CD8-positive, alpha-beta memory T cell (primary cell): Measurements from ENCODE around the gene BRD7. TPM values are rescaled to one million over a fixed set of nuclear protein-coding genes. Genes with fewer than 3 reads are reported as not detected.
A peak's percentile ranks its signal among the peaks of the same experiment; 100 is the strongest.

Experiments used
- CTCF ChIA-PET: fragments of 350-600 bp; sonication (Branson Sonifier 250); formaldehyde crosslinking; loops from one replicate; lab custom pipeline; 2021; ENCODE audit warnings: antibody characterized with exemption; lab: Charles Lee
- POLR2A ChIA-PET: fragments of 350-600 bp; sonication (Branson Sonifier 250); formaldehyde crosslinking; loops from one replicate; lab custom pipeline; 2021; ENCODE audit warnings: antibody characterized with exemption; lab: Charles Lee
- DNase-seq, 5 donors: peaks; one replicate each; pipeline versions ENCODE4 v3.0.0 to v3.0.0-alpha.2; 2020 to 2022; ENCODE audit warnings: mixed read lengths in 1 of 5
- H3K27ac ChIP-seq: one replicate; pipeline ENCODE4 v1.7.0; 2013; ENCODE audit warnings: low read depth, mild to moderate bottlenecking, low read length, moderate library complexity
- H3K27me3 ChIP-seq: 2 replicates; pipeline ENCODE4 v1.7.0; 2013; ENCODE audit warnings: low read length, mild to moderate bottlenecking; ENCODE audit not compliant: insufficient read depth, poor library complexity, severe bottlenecking
- H3K36me3 ChIP-seq: 2 replicates; pipeline ENCODE4 v1.7.0; 2013; ENCODE audit warnings: mild to moderate bottlenecking, low read length, moderate library complexity; ENCODE audit not compliant: insufficient read depth
- H3K4me1 ChIP-seq: 2 replicates; pipeline ENCODE4 v1.7.0; 2013; ENCODE audit warnings: mild to moderate bottlenecking, low read length, moderate library complexity; ENCODE audit not compliant: insufficient read depth
- H3K4me3 ChIP-seq: 2 replicates; pipeline ENCODE4 v1.7.0; 2013; ENCODE audit warnings: mild to moderate bottlenecking, low read length
- H3K9me3 ChIP-seq: 2 replicates; pipeline ENCODE4 v1.7.0; 2013; ENCODE audit warnings: mild to moderate bottlenecking, low read length
- H3K27ac Mint-ChIP-seq, 8 donors: one replicate each; pipeline ENCODE4 v1.8.0; 2020 to 2021; ENCODE audit warnings: mixed read lengths in 8 of 8, mild to moderate bottlenecking in 6 of 8, inconsistent platforms in 3 of 8, moderate library complexity in 3 of 8
- H3K27me3 Mint-ChIP-seq, 2 donors: one replicate each; pipeline ENCODE4 v1.8.0; 2020 to 2021; ENCODE audit warnings: mixed read lengths in 2 of 2, mild to moderate bottlenecking in 1 of 2, moderate library complexity in 1 of 2
- H3K36me3 Mint-ChIP-seq, 3 donors: one replicate each; pipeline ENCODE4 v1.8.0; 2020 to 2021; ENCODE audit warnings: mixed read lengths in 3 of 3, inconsistent platforms in 1 of 3, mild to moderate bottlenecking in 1 of 3
- H3K4me1 Mint-ChIP-seq, 3 donors: one replicate each; pipeline ENCODE4 v1.8.0; 2020 to 2021; ENCODE audit warnings: mixed read lengths in 3 of 3, inconsistent platforms in 1 of 3, mild to moderate bottlenecking in 1 of 3
- H3K4me3 Mint-ChIP-seq, 7 donors: one replicate each; pipeline ENCODE4 v1.8.0; 2020 to 2021; ENCODE audit warnings: mixed read lengths in 7 of 7, mild to moderate bottlenecking in 6 of 7, moderate library complexity in 4 of 7, inconsistent platforms in 2 of 7
- H3K9me3 Mint-ChIP-seq, 5 donors: one replicate each; pipeline ENCODE4 v1.8.0; 2020 to 2022; ENCODE audit warnings: mixed read lengths in 5 of 5, mild to moderate bottlenecking in 3 of 5, moderate library complexity in 2 of 5, inconsistent platforms in 1 of 5
- polyA plus RNA-seq: library from polyadenylated mRNA; unstranded; fragments of 300-500 nt; fragmentation: Illumina TruSeq; gene quantifications from one replicate; pipeline ENCODE4 v1.2.3, GENCODE V29; 2021
- total RNA-seq, 2 experiments: library from RNA; stranded (reverse); gene quantifications; one replicate each; pipeline ENCODE4 v1.2.3, GENCODE V29; 2021

The BRD7 gene
- total and polyA plus RNA-seq, 3 experiments from 2014 or later: 55.7 to 103 (median 101) TPM

DNA sequence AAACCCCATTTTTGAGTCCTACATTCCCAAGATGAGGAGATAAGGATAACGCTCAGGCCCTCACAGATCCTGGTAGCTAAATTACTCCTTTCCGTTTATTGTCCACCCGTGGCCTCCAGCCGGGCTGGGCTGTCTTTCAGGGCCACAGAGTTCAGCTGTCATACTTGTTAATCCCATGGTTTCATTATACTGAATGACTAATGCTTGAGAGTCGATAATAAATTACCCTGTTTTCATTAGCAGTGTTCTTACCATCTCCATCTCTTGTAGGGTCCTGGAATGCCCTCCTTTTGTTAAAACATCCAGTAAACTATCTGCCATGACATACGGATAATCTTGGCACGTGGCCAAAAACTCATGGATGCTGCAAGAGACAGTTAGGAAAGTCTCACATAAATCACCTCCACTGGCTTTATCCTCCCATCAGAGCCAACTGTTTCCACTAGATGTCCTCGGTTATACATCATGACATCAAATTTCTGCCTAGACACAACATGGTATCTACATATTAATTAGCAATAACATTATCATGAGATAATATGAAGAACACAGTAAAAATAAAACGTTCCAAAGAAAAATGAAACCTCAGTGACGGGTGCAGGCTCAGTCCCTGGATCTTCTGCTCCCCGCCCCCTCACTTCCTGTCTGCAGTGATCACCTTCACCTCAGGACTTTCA lies 45.3 kb downstream of the BRD7 start:
- Histone ChIP-seq H3K9me3 (no peaks in the 10 kb centered on the region), H3K27me3 (no peaks in the 10 kb centered on the region), H3K4me3 (no peak overlapping the region), H3K4me1 (peaks cover 22% of the 10 kb centered on the region), H3K36me3 (peaks cover 21% of the 10 kb centered on the region), H3K27ac (peak overlapping the region; percentile 13)
- Mint-ChIP-seq H3K9me3 (no peaks in the 10 kb centered on the region), H3K4me3 (peak overlapping the region in 1 of 7 donors; percentile 32), H3K36me3 (peaks cover 4 to 85% (median 14%) of the 10 kb centered on the region in 3 donors), H3K27me3 (no peaks in the 10 kb centered on the region), H3K4me1 (peaks cover 27 to 62% (median 45%) of the 10 kb centered on the region in 3 donors), H3K27ac (peak overlapping the region; percentile 61 to 94 (median 84))
- DNase-seq: peak in 1 of 5 donors; percentile 25
- POLR2A ChIA-PET: interaction anchor here (0.9 kb wide), 1 partner anchor 421 kb away, joined by 3 read pairs; no protein-coding TSS in a partner anchor
- CTCF ChIA-PET: interaction anchor here (0.8 to 1.9 kb wide), 4 partner anchors 31 to 342 kb away, joined by 3 to 7 read pairs (median 4); no protein-coding TSS in a partner anchor

DNA sequence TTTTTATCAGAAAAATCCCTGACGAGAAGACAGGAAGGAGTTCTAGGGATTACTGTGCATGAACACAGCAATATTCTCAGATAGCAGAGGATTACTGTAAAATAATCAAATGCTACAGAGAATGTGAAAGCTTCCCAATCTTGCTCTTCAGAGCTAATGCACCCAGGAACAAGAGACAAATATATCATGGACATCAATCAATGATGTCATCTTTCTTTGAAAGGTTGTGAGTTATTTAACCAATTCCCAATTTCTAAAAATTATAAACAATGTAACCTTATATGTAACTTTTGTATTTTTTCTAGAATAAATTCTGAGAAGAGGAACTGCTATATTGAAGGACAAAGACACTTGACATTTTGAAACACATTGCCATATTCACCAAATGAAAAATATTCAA lies 46.5 kb downstream of the BRD7 start:
- H3K36me3 Mint-ChIP-seq: peaks cover 4 to 86% (median 19%) of the 10 kb centered on the region in 3 donors
- POLR2A ChIA-PET: no interaction called here
- H3K27ac ChIP-seq: no peak overlapping the region

DNA sequence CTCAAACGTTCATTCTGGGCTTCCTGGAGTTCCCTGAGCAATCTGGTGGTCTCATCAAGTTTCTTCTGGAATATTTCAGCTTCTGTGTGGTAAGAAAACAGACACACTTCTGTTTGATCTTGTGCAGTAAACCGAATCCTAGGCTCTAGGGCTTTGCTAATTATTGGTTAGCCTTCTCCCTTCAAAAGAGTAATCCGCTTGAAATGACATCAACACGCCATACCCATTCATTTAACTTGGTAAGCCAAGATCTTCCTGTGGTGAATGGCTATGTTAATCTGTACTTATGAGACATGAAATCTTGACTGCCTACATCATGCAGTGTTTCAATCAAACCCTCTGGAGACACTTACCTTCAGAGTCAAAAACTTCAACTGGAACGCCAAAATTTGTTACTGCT lies 48.5 kb downstream of the BRD7 start:
- Mint-ChIP-seq H3K9me3 (no peaks in the 10 kb centered on the region), H3K36me3 (peaks cover 4 to 91% (median 26%) of the 10 kb centered on the region in 3 donors), H3K27me3 (no peaks in the 10 kb centered on the region), H3K27ac (peak overlapping the region in 5 of 8 donors; percentile 17 to 70 (median 46)), H3K4me3 (no peak overlapping the region), H3K4me1 (peaks cover 15 to 45% (median 33%) of the 10 kb centered on the region in 3 donors)
- peaks cover 47% of the 10 kb centered on the region for H3K36me3 ChIP-seq
- H3K4me3 ChIP-seq: no peak overlapping the region
- DNase-seq: no peak
- POLR2A ChIA-PET: no interaction called here
- no peak overlapping the region for H3K27ac ChIP-seq
- CTCF ChIA-PET: no interaction called here
- H3K9me3 ChIP-seq: no peaks in the 10 kb centered on the region
- no peaks in the 10 kb centered on the region for H3K27me3 ChIP-seq
- H3K4me1 ChIP-seq: peaks cover 4% of the 10 kb centered on the region

More for the DNA sequence above, 46.5 kb downstream of the BRD7 start:
- Mint-ChIP-seq H3K4me3 (no peak overlapping the region), H3K27ac (peak overlapping the region in 1 of 8 donors; percentile 3), H3K9me3 (no peaks in the 10 kb centered on the region), H3K4me1 (peaks cover 21 to 58% (median 38%) of the 10 kb centered on the region in 3 donors), H3K27me3 (no peaks in the 10 kb centered on the region)
- no peak overlapping the region for H3K4me3 ChIP-seq
- CTCF ChIA-PET: interaction anchor here (0.8 to 1.9 kb wide), 5 partner anchors 32 to 484 kb away, joined by 3 to 7 read pairs (median 5); no protein-coding TSS in a partner anchor
- H3K36me3 ChIP-seq: peaks cover 28% of the 10 kb centered on the region
- no peak for DNase-seq
- peaks cover 10% of the 10 kb centered on the region for H3K4me1 ChIP-seq
- no peaks in the 10 kb centered on the region for H3K27me3 ChIP-seq
- no peaks in the 10 kb centered on the region for H3K9me3 ChIP-seq

DNA sequence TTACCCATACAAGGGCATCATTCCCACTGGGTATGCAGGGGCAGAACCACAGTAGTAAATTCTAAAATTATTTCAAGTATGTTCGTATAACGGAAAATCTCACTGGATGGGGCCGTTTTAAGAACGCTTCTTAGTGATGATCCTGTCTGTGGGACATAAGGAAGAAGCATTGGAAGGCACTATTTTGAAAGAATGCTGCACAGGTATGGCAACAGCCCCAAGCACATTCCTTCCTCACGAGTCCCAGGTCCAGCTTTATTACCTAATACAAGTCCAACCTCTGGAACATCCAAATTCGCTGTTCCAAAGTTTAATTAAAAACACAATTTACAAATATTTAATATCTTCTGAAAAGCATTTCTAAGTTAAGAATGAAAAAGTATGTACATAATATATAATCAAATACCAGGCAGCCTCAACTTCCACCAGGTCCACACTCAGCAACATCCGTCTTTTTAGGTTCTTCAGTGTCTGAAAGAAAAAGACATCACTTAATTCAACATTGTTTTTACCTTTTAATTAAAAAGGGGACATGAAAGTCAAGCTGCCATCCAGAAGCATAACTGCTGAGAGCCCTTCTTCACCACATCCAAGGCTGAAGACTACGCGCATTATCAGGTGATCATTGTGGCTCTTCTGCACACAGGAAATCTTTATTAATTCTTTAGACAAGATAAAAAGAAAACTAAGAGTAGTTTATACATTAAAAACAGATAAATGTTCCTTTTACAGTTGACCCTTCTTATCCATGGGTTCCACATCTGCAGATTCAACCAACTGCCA lies 49.8 kb downstream of the BRD7 start:
- H3K9me3 ChIP-seq: no peaks in the 10 kb centered on the region
- H3K27ac ChIP-seq: no peak overlapping the region
- peaks cover 10 to 33% (median 26%) of the 10 kb centered on the region in 3 donors for H3K4me1 Mint-ChIP-seq
- H3K4me3 ChIP-seq: no peak overlapping the region
- DNase-seq: no peak
- ChIA-PET POLR2A (interaction anchor here (0.5 to 0.6 kb wide), 2 partner anchors 31 to 145 kb away, joined by 4 to 6 read pairs; no protein-coding TSS in a partner anchor), CTCF (interaction anchor here (1.3 to 2.1 kb wide), 3 partner anchors 8 to 487 kb away, joined by 3 to 5 read pairs (median 3); no protein-coding TSS in a partner anchor)
- H3K4me3 Mint-ChIP-seq: no peak overlapping the region
- H3K36me3 ChIP-seq: peaks cover 61% of the 10 kb centered on the region
- no peaks in the 10 kb centered on the region for H3K9me3 Mint-ChIP-seq
- H3K27me3 ChIP-seq: no peaks in the 10 kb centered on the region
- peaks cover 8 to 91% (median 23%) of the 10 kb centered on the region in 3 donors for H3K36me3 Mint-ChIP-seq
- H3K27ac Mint-ChIP-seq: peak overlapping the region; percentile 8 to 81 (median 66)
- no peaks in the 10 kb centered on the region for H3K27me3 Mint-ChIP-seq
- peaks cover 4% of the 10 kb centered on the region for H3K4me1 ChIP-seq

DNA sequence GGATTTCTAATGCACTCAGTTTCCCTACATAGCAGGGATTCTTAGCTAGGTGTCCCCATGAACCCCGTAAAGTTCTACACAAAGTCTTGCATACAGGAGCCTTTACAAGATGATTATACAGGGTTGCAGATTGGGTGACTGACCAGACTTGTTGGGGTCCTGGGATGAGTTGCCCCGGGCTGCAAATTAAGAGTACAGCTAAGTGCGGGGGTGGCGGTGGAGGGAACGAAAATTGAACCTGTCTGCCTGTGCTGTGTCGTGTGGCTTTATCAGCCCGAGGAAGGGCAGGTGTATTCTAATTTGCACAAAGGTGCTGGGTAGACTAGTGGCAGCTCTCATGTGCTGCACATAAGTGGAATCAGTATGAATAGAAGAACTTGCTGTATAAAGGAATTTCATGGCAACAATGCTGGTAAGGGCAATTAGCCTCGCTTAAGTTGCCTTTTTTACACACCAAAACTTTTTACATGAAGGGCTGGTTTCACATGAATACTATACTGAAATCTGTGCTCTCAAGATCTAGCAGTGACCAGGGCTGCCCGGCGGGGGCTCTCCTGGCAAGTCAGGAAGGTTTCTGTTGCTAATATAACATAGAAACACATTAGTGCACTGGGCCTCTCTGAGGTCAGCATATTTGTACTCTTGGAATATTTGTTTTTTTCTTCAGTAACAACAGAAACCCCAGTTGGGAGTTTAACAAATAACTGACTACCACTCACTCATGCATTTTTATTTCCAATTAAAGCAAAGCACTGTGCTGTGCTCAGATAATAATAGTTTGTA lies 51.7 kb downstream of the BRD7 start:
- POLR2A ChIA-PET: no interaction called here
- peaks cover 14% of the 10 kb centered on the region for H3K4me1 ChIP-seq
- Mint-ChIP-seq H3K36me3 (peaks cover 8 to 92% (median 30%) of the 10 kb centered on the region in 3 donors), H3K9me3 (no peaks in the 10 kb centered on the region), H3K27ac (peak overlapping the region; percentile 2 to 86 (median 28)), H3K27me3 (no peaks in the 10 kb centered on the region), H3K4me3 (no peak overlapping the region), H3K4me1 (peaks cover 16 to 37% (median 24%) of the 10 kb centered on the region in 3 donors)
- no peaks in the 10 kb centered on the region for H3K9me3 ChIP-seq
- peaks cover 70% of the 10 kb centered on the region for H3K36me3 ChIP-seq
- no peaks in the 10 kb centered on the region for H3K27me3 ChIP-seq
- no peak for DNase-seq
- CTCF ChIA-PET: interaction anchor here (1.6 to 2.1 kb wide), 2 partner anchors 10 to 35 kb away, joined by 4 to 5 read pairs; no protein-coding TSS in a partner anchor
- no peak overlapping the region for H3K27ac ChIP-seq
- H3K4me3 ChIP-seq: no peak overlapping the region

DNA sequence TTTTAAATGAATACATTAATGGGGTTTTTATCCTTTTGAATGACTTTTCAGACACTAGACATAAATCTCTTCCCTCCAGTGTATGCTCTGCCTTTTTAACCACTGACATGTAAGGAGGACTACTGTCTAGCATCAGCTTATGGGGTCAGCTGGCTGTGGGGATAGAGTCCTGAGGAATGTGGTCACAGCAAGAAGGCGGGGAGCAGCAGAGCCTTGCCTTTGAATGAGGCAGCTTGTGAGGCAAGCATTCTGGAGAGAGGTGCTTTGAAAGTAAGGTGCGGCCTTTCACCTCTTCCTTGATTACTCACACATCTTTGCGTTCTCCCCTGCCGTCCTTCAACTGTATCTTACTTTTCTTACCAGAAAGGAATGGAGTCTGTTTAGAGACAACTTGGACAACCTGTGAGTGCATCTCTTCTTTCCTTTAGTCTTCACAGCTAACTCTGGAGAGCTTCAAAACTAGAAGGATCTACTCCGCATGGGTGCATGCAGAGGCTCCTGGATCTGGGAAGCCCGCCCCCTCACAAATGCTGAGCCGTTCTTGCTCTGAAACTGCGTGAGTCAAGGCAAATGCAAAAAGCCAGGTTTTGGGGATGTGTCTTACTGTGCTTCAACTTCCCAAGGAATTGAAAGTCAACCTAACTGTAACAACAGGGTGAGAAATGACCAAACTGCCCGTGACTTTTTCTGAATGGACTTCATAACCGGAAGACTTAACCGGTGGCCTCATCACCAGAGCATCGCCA lies 52.5 kb downstream of the BRD7 start:
- H3K27ac Mint-ChIP-seq: peak overlapping the region in 7 of 8 donors; percentile 6 to 91 (median 37)
- H3K36me3 Mint-ChIP-seq: peaks cover 4 to 93% (median 32%) of the 10 kb centered on the region in 3 donors
- no peak for DNase-seq

More for the DNA sequence above, 52.5 kb downstream of the BRD7 start:
- Histone ChIP-seq H3K27me3 (no peaks in the 10 kb centered on the region), H3K27ac (no peak overlapping the region), H3K9me3 (no peaks in the 10 kb centered on the region), H3K36me3 (peaks cover 73% of the 10 kb centered on the region), H3K4me3 (no peak overlapping the region), H3K4me1 (peaks cover 14% of the 10 kb centered on the region)
- H3K9me3 Mint-ChIP-seq: no peaks in the 10 kb centered on the region
- peaks cover 16 to 37% (median 24%) of the 10 kb centered on the region in 3 donors for H3K4me1 Mint-ChIP-seq
- ChIA-PET POLR2A (no interaction called here), CTCF (interaction anchor here (1.2 to 3.8 kb wide), 4 partner anchors 10 to 42 kb away, joined by 4 to 18 read pairs (median 10); no protein-coding TSS in a partner anchor)
- H3K27me3 Mint-ChIP-seq: no peaks in the 10 kb centered on the region
- no peak overlapping the region for H3K4me3 Mint-ChIP-seq
